ENCODE data around the gene ASCL5.

ASCL5 gene

GRCh38 chr1:201112173-201112731 lies 14.7 kb downstream of the ASCL5 start, which contains the start of gene CACNA1S:
CACNA1S (minus strand) TSS chr1:201112426; CDS start chr1:201112339, 87 bp downstream.
- DNase-seq (no peak), ATAC-seq (ENCODE audit: insufficient read depth, low read depth) (no peak)
- H3K4me2 ChIP-seq (ENCODE audit: insufficient read depth, low read length), result no peak within 1 kb of the TSS
- H3K4me1 ChIP-seq (ENCODE audit: insufficient read depth, low read length), result peaks cover 11% of the 10 kb centered on the region
- H4K20me1 ChIP-seq (ENCODE audit: insufficient read depth, low read length), result no peaks in the 10 kb centered on the region
- H3K27me3 ChIP-seq (ENCODE audit: insufficient read depth, low read length, poor library complexity), result no peaks in the 10 kb centered on the region
- no peaks in the 10 kb centered on the region for H3K36me3 ChIP-seq (ENCODE audit: insufficient read depth, low read length)
- TF ChIP-seq EZH2 (IDR thresholded peaks at IDR 0.05; ENCODE audit: borderline replicate concordance, low read depth, low read length, severe bottlenecking), result no peak
- no peak for TF ChIP-seq CTCF (IDR thresholded peaks at IDR 0.05; ENCODE audit: borderline replicate concordance, extremely low read depth, low read length, poor library complexity, severe bottlenecking)
- H3K79me2 ChIP-seq (ENCODE audit: insufficient read depth, low read length), result no peaks in the 10 kb centered on the region
- H3K4me3 ChIP-seq (ENCODE audit: low read depth in 1 of 2, low read length in 2 of 2), result no peak within 1 kb of the TSS
- no peaks in the 10 kb centered on the region for H3K9me3 ChIP-seq (ENCODE audit: insufficient read depth, low read length, severe bottlenecking)
- no peak within 1 kb of the TSS for H3K9ac ChIP-seq (ENCODE audit: low read depth, low read length)
- no peak within 1 kb of the TSS for H3K27ac ChIP-seq (ENCODE audit: low read length)
- no peak within 1 kb of the TSS for H2AFZ ChIP-seq (ENCODE audit: low read depth, low read length)

- Histone ChIP-seq H3K4me1 (ENCODE audit: insufficient read depth, low read length) (peaks cover 11% of the 10 kb centered on the region), H3K4me3 (ENCODE audit: low read depth in 1 of 2, low read length in 2 of 2) (no peak overlapping the region), H3K4me2 (ENCODE audit: insufficient read depth, low read length) (no peak overlapping the region), H3K36me3 (ENCODE audit: insufficient read depth, low read length) (no peaks in the 10 kb centered on the region), H3K9ac (ENCODE audit: low read depth, low read length) (no peak overlapping the region), H3K79me2 (ENCODE audit: insufficient read depth, low read length) (no peaks in the 10 kb centered on the region), H3K27ac (ENCODE audit: low read length) (no peak overlapping the region), H3K9me3 (ENCODE audit: insufficient read depth, low read length, severe bottlenecking) (no peaks in the 10 kb centered on the region), H3K27me3 (ENCODE audit: insufficient read depth, low read length, poor library complexity) (no peaks in the 10 kb centered on the region), H2AFZ (ENCODE audit: low read depth, low read length) (no peak overlapping the region), H4K20me1 (ENCODE audit: insufficient read depth, low read length) (no peaks in the 10 kb centered on the region)
- DNase-seq, result no peak
- ATAC-seq (ENCODE audit: insufficient read depth, low read depth), result no peak
- TF ChIP-seq EZH2 (IDR thresholded peaks at IDR 0.05; ENCODE audit: borderline replicate concordance, low read depth, low read length, severe bottlenecking) (no peak), CTCF (IDR thresholded peaks at IDR 0.05; ENCODE audit: borderline replicate concordance, extremely low read depth, low read length, poor library complexity, severe bottlenecking) (no peak)
Observed at GRCh38 chr1:201111672-201112071, 15.3 kb downstream of the ASCL5 start.

- no peak for ATAC-seq (ENCODE audit: insufficient read depth, low read depth)
- Histone ChIP-seq H3K27me3 (ENCODE audit: insufficient read depth, low read length, poor library complexity) (no peaks in the 10 kb centered on the region), H3K9ac (ENCODE audit: low read depth, low read length) (no peak overlapping the region), H3K9me3 (ENCODE audit: insufficient read depth, low read length, severe bottlenecking) (no peaks in the 10 kb centered on the region), H3K36me3 (ENCODE audit: insufficient read depth, low read length) (no peaks in the 10 kb centered on the region), H3K4me2 (ENCODE audit: insufficient read depth, low read length) (no peak overlapping the region), H3K4me3 (ENCODE audit: low read depth in 1 of 2, low read length in 2 of 2) (no peak overlapping the region), H4K20me1 (ENCODE audit: insufficient read depth, low read length) (no peaks in the 10 kb centered on the region), H3K27ac (ENCODE audit: low read length) (no peak overlapping the region), H2AFZ (ENCODE audit: low read depth, low read length) (no peak overlapping the region), H3K79me2 (ENCODE audit: insufficient read depth, low read length) (no peaks in the 10 kb centered on the region), H3K4me1 (ENCODE audit: insufficient read depth, low read length) (peaks cover 11% of the 10 kb centered on the region)
- no peak for DNase-seq
- TF ChIP-seq EZH2 (IDR thresholded peaks at IDR 0.05; ENCODE audit: borderline replicate concordance, low read depth, low read length, severe bottlenecking), result no peak
- no peak for TF ChIP-seq CTCF (IDR thresholded peaks at IDR 0.05; ENCODE audit: borderline replicate concordance, extremely low read depth, low read length, poor library complexity, severe bottlenecking)
Observed at GRCh38 chr1:201111156-201111555, 15.8 kb downstream of the ASCL5 start.

All from DND-41 (cell line).